IMR-90 (cell line): ENCODE data around the gene DPF1.

Source experiments
- BHLHE40 ChIP-seq: fragments of 150-350 bp; IDR thresholded peaks from 2 replicates; pipeline ENCODE4 v1.6.1; 2016; ENCODE audit warnings: mild to moderate bottlenecking, low read depth, low read length
- CTCF ChIP-seq: conservative IDR thresholded peaks from 2 replicates; pipeline ENCODE4 v1.5.1; 2012; ENCODE audit warnings: mild to moderate bottlenecking, low read depth, low read length, improper control_type of control experiment
- FOS ChIP-seq: fragments of 150-350 bp; IDR thresholded peaks from 2 replicates; pipeline ENCODE4 v1.6.1; 2016; ENCODE audit warnings: low read depth, low read length
- POLR2A ChIP-seq: IDR thresholded peaks from 2 replicates; pipeline ENCODE4 v1.6.1; 2012; ENCODE audit warnings: mild to moderate bottlenecking, low read depth, low read length
- RAD21 ChIP-seq: IDR thresholded peaks from 2 replicates; pipeline ENCODE4 v1.6.1; 2012; ENCODE audit warnings: low read length, improper control_type of control experiment
- RFX5 ChIP-seq: IDR thresholded peaks from 2 replicates; pipeline ENCODE4 v1.8.0; 2012; ENCODE audit warnings: low read depth, mild to moderate bottlenecking, low read length, moderate library complexity
- SMC3 ChIP-seq: fragments of 150-350 bp; IDR thresholded peaks from 2 replicates; pipeline ENCODE4 v1.6.1; 2016; ENCODE audit warnings: low read depth, mild to moderate bottlenecking, antibody characterized with exemption, low read length, moderate library complexity
- USF2 ChIP-seq: fragments of 150-350 bp; IDR thresholded peaks from 2 replicates; pipeline ENCODE4 v1.6.1; 2017; ENCODE audit warnings: mild to moderate bottlenecking, antibody characterized with exemption, low read length, low read depth

GRCh38 chr19:38267761-38268483 is 43.9 kb upstream of the DPF1 start:
- no peak for TF ChIP-seq CTCF
- no peak for TF ChIP-seq POLR2A
- TF ChIP-seq FOS: no peak
- no peak for TF ChIP-seq USF2
- no peak for TF ChIP-seq SMC3
- TF ChIP-seq RFX5: no peak
- no peak for TF ChIP-seq RAD21
- TF ChIP-seq BHLHE40: no peak
